Measurements from ENCODE around the gene GNB1.
"Not testable (repeated sequence)": the region's sequence is repeated elsewhere in the genome, so short reads cannot be mapped to it uniquely, and the experiment has no call there.

Gene GNB1

DNA sequence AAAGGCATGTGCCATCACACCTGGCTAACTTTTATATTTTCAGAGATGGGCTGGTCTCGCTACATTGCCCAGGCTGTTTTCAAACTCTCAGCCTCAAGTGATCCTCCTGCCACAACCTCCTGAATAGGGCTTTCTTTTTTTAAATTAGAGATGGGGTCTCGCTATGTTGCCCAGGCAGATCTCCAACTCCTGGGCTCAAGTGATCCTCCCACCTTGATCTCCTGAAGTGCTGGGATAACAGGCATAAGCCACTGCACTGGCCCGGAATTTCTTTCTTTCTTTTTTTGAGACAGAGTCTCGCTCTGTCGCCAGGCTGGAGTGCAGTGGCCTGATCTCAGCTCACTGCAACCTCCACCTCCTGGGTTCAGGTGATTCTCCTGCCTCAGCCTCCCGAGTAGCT is 34.7 kb downstream of the GNB1 start:
- not testable (repeated sequence) for DNase-seq

DNA sequence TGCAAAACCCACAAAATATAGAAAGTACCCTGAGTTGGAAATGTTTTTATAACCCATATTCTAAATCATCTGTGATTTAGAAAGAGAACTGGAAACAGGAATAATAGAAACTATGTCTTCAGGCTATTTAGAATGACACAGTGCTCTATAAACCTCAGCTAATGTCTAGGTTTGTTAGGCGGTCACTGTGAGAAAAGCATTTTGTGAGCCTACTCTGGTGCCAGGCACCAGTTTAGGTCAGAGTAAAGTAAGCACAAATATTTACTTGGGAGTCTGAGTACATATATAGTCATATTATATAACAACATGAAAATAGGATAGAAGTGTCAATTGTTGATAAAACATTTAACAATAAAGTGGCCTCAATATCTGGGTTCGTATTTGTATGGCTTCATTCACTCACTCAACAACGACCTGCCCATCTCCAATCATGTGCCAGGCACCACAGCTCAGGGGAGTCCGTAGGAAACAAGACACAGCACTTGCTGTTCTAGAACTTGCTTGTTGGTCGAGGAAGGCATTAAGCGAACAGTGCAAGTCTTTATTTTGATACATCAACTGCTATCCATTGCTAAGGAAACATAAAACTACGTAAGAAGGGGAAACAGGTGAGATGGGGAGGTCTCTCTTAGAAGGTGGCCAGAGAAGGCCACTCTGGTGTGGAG is 37.2 kb downstream of the GNB1 start:
- DNase-seq, result no peak

DNA sequence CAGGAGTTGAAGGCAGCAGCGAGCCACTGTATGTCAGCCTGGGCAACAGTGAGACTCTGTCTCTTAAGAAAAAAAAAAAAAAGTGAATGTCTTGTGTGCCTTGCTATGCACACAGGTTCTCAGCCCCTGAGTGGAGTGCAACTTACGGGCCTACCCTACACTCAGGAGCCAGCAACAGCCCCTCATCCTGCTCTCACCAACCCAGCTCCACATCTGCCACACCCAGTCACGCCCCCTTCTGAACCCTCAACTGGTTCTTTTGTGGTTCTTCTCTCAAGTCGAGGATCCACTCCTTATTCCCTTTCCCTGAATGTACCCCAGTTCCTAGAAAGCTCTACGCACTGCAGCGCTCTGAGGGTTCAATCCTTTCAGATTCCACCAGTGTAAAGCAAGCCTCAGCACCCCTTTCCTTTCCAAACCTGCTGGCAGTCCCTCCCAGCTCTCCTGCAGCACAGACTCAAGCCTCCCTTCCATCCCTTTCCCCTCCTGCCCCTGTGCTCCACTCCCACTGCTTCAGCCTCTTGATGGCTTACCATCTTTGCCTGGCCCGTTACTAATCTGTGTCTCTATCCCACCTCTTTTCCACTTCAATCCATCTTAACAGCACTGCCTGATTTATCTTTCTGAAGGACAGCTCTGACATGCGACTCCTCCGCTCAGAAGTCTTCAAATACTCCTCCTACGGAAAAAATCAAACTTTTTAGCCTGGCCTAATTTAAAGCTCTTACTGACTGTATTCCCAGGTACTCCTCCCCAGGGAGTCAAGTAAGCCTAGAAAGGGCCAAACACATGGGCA is 38.1 kb downstream of the GNB1 start:
- no peak for DNase-seq

DNA sequence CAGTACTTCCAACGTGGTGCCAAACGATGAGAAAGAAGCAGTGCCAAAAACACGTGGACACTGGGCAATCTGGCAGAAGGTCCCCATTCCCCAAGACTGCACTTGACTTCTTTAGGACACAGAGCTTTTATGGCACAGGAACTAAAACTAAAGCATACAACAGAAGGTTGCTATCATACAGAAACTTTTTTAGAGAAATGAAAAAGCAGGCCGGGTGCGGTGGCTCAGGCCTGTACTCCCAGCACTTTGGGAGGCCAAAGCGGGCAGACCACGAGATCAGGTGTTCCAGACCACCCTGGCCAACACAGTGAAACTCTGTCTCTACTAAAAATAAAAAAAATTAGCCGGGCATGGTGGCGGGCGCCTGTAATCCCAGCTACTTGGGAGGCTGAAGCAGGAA is 43.0 kb downstream of the GNB1 start:
- no peak for DNase-seq

DNA sequence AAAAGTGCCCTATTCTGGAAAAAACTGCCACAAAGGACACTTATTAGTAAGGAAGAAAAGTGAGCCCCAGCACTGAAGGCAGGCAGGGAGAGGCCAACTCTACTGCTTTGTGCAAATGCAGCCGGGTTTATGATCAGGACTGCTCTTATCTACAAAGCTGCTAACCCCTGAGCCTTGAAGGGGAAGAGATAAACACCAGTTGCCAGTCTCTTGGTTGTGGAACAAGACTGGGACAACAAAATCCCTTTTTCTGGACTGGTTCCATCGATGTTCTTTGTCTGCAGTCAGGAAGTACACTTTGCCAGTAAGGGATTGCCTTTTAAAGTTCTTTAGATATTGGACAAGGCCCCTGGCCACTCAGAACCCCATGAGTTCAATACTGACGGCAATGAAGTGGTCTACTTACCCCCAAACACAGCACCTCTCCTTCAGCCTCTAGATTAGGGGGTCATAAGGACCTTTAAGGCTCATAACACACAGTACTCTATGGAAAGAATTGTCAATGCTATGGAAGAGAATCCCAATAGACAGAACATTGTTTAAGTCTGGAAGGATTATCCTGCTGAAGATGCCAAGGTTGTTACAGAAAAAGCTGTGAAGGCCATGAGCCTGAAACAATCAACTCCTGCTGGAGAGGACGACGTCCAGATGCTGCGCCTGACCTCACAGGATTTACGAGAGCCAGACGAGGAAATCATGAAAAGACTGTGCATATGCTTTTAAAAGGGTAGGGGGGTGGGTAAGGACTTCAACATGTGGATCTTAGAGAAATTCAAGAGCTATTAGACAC is 43.6 kb downstream of the GNB1 start:
- no peak for DNase-seq

DNA sequence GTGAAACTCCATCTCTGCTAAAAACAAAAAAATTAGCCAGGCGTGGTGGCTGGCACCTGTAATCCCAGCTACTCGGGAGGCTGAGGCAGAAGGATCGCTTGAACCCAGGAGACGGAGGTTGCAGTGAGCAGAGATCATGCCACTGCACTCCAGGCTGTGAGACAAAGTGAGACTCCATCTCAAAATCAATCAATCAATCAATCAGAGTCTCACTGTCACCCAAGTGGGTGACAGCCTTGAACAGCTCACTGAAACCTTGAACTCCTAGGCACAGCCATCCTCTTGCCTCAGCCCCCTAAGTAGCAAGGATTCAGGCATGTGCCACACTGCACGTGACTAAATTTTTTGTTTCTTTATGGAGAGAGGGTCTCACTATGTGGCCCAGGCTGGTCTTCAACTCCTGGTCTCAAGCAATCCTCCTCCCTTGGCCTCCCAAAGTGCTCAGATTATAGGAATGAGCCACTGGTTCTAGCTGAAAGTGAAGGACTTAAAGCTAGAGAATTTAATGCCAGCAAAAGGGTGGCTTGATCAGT is 44.4 kb downstream of the GNB1 start:
- no peak for DNase-seq

DNA sequence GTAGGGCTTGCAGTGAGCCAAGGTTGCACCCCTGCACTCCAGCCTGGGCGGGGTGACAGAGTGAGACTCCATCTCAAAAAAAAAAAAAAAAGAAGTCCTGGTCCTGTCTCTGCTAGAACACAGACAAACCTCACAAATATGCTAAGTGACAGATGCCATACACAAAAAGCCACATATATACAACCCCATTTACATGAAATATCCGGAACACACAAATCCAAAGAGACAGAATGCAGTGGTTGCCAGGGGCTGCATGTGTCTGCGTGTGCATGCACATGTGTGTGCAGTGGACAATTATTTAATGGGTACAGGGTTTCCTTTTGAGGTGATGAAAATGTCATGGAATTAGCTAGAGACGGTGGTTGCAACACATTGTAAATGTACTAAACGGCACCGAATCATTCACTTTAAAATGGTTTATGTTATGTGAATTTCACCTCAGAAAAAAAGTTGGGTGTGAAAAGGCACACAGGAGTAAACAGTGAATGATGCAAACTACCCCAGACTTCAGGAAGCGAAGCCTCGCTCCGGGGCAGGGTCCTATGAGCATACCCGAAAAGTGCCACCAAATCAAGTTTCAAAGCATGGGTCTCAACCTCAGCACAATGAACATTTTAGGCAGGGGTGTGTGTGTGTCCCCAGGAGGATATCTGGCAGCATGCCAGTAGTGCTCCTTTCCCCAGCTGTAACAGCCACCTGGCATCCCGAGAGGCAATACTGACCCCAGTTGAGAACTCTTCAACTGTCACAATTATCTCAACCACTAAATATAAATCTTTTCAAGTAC is 48.3 kb downstream of the GNB1 start:
- no peak for DNase-seq

DNA sequence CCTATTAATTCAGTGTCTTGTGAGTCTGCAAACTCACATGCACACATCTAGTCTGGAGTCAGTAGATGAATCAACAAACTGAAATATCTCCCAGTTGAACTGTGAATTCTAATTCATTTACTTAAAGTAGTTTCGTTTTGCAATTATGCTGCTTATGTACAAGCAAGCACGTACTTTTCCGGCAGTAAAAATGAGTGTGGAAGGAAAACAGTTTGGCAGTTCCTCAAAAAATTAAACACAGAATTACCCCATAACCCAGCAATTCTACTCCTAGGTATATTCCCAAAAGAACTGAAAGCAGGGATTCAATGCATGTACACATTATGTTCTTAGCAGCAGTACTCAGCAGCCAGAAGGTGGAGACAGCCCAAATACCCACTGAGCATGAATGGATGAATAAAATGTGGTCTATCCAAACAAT is 49.3 kb downstream of the GNB1 start:
- DNase-seq, result no peak

DNA sequence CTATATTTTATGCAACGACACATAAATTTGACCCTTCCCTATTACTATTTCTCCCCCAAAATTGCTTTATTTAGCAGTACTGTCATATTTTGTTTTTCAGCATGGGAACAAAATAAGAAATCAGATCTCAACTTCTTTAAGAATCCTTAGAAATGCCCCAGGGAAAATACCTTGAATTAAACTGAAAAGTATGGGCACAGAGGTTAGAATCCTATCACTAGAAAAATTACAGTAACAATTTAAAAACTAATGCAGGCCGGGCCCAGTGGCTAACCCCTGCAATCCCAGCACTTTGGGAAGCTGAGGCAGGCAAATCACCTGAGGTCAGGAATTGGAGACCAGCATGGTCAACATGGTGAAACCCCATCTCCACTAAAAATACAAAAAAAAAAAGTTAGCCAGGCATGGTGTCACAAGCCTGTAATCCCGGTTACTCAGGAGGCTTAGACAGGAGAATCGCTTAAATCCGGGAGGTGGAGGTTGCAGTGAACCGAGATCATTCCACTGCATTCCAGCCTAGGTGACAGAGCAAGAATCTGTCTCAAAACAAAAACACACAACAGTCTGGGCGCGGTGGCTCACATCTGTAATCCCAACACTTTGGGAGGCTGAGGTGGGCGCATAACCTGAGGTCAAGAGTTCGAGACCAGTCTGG is 51.4 kb downstream of the GNB1 start:
- no peak for DNase-seq

DNA sequence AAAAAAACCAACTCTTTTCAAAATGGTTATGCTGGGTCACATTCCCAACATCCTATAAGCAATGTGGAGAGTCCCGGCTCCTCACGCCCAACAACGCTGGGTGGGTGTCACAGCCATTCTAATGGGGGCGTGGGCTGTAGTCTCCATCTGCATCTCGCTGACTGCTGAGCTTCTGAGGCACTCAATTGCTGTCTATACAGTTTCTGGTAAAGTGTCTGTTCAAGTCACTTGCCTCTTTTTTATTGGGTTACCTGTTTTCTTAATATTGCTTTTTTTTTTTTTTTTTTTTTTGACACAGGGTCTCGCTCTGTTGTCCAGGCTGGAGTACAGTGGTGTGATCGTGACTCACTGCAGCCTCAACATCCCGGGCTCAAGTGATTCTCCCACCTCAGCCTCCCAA is 54.8 kb downstream of the GNB1 start:
- DNase-seq, result no peak

DNA sequence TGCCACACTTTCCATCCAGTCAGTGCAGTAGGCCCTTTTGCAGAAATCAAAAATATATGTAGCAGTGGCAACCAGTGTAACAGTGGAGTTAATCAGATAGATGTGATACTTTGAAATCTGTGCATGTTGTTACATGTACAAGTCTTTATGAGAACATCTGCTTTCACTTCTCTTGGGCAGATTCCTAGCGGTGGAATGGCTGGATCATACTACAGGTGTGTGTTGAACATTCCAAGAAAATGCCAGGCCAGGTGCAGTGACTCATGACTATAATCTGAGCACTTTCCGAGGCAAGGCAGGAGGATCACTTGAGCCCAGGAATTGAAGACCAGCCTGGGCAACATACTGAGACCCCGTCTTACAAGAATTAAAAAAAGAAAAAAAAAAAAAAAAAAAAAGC is 55.3 kb downstream of the GNB1 start:
- DNase-seq, result no peak

DNA sequence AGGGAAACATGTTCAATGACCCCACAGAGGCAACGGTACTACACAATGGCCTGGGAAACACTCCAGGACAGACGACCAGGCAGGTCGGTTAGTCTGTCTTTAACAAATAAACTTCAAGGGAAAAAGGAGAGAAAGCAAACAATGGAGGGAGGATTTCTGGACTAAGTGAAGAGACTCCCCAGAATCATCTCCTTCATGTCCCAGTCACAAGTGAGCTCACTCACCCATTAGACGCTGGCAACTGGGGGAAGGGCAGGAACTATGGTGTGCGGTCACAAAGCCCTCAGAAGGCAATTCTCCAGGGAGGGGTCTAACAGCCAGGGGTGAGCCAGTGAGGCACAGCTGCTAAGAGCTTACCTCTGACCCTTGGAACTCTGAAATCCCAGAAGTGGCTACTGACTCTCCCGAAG is 57.0 kb downstream of the GNB1 start:
- no peak for DNase-seq

DNA sequence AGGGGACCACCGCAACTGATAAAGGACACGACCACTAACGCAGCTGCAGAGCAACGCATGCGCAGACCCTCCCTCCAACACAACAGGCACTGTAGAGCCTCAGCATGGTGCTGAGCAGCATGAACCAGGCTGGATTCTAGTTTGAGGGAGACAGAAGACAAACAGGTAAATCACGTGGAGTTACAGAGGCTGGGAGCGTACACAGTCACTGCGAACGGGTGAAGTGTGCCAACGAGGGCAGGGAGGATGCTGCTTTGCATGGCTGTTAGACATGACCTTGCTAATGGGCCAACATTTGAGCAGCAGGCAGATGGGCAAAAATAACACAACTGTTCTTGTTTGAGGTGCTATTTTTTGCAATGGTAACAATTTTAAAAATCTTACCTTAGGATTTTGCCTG is 57.4 kb downstream of the GNB1 start:
- no peak for DNase-seq

DNA sequence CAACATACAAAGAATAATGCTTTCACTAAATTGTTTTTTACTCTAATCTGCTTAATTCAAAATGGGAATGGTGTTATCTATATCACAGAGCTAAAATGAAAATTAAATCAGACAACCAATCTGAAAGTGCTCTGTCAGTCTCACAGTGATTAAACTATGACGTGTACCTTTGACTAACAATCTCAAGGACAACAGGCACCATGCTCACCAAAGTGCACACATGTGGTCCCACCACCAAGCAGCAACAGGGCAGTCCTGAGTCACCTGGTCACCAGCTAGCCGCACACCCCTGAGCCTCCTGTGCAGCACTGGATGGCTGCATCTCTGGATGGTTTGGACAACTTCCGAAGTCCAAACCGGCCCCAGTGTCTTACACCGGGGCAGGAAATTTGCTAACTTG is 58.1 kb downstream of the GNB1 start:
- DNase-seq, result no peak

DNA sequence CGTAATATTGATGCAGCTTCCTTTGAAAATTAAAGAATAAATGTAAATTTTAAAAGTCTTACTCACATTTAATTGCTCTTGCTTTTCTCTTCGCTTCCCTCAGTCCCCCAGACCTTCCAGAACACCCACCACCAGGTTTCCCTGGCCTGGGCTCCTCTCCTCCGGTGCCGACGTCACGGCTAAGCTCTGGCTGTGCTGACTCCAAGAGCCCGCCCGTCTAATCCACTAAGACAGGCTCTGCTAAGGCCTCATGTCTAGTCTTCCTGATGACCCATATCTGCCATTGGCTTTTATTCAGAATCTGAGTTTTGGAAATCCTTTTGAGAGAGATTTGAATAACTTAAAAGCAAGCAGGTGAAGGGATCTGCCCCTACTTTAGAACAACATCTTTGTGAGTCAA is 58.7 kb downstream of the GNB1 start:
- no peak for DNase-seq

DNA sequence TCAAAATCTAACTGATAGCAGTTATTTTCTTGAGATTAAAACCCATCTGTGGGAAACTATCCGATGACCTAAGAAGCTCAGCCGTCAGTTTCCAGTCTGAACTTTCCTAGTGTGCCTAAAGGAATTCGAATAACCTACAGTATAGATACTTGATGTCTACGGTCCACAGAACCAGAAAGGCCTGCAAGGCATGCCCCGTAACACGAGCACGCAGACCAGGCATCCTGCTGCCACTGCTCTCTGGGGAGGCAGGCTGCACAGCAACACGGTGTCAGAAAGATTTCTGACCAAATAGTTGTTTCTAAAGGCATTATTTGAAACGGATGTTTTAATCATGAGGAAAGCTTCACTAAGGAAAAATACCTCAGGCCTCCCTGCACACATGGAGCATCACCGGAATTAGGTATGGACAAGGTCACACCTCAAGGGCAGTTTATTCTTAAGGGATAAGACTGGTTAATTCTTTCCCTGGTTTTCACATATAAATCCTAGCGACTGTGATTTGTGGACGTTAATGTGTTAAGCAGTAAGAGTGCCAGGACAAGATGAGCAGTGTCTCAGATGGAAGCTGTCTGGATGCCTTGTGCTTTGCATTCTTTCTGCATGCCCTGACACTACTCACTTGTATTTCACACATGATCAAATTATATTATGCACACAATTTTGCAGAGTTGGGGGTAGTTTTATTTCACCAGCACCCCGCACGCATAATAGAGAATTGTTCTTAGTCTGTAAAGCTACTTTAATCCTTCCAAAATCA is 63.6 kb downstream of the GNB1 start:
- DNase-seq, result no peak

DNA sequence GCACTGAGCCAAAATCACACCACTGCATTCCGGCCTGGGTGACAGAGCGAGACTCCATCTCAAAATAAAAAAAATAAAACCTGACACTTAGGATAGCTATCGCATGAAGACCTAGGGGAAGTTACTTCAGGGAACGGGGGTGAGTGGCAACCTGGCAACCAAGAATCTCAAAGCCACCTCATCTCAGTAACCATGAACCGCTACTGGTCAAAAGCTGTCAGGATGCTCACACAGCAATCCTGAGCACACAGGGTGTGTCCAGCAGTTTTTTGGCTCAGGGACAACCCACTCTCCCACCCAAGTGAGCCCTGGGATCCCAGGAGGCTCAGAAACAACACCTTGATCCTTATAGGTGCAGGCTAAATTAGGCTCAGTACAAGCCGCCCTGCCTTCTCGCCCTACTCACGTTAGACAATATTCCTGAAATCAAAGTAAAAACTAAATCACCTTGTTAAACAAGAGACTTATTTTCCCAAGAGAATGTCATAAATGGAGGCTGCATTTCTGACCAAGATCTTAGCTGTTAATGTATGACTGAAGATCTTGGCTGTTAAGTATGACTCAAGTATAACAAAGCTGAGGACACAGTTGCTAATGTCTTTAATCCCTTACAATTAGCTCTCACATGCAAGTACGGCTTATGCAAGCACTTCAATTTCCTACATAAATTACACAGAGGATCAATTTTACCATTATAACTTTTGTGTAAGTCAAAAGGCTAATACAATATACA is 64.4 kb downstream of the GNB1 start:
- DNase-seq, result no peak

DNA sequence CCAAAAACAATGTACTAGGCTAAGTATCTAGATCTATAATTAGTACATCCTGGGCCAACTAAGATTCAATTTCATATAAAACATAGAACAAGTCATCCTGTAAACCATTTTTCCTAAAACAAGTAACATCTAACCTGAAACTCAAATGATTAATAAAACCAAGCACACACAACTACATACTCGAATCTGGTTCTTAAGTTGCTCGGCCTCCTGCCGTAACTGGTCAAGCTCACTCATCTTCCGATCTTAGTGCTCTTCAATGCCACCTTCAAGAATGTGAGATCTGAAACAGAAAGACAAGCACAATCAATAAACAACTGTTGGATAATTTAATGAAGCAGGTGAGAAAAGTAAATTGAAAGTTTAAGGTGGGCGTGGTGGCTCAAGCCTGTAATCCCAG is 65.7 kb downstream of the GNB1 start:
- DNase-seq, result no peak

DNA sequence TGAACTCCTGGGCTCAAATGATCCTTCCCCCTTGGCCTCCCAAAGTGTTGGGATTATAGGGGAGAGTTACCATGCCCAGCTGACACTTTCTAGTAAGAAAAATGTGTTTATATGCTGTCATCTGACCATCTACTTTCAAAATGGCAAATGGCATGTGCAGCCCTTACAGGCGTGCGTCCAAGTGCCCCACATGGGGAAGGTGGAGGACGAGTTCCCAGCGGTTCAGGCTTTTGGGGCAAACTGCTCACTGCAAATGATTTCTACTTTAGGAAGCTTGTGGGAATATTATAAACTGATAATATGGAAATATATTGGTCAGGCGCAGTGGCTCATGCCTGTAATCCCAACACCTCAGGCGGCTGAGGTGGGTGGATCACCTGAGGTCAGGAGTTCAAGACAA is 71.1 kb downstream of the GNB1 start:
- no peak for DNase-seq

DNA sequence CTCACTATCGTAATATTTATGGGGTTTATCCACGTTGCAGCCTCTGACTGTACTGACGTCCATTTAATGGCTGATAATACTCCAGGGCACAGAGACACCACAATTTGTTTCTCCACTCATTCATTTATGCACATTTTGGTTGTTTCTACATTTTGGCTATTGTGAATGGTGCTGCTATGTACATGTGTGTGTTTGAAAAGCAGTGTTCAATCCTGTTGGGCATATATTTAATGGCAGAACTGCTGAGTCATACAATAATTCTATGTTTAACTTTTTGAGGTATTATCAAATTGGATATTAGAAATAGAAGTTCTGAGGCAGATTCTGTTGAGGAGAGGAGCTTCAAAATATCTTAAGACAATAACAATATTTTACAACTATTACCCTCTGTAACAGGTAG is 73.7 kb downstream of the GNB1 start:
- DNase-seq, result no peak
